Stimulated activated naive CD8-positive, alpha-beta T cell treated with anti-CD3 and anti-CD28 coated beads, Interleukin-15, Interleukin-2, amounts not matched to agents 100 U/mL and 50 U/mL, for 24 hours (primary cell): ENCODE data around the gene SENP7.
"Not testable (repeated sequence)": the region's sequence is repeated elsewhere in the genome, so short reads cannot be mapped to it uniquely, and the experiment has no call there.

Source experiments
- ATAC-seq: fragments of 150-1000 bp; cut with Tn5 transposase; one replicate; pipeline ENCODE4 v1.10.0; 2021
- DNase-seq: peaks from one replicate; pipeline ENCODE4 v3.0.0; 2021

The SENP7 gene

DNA sequence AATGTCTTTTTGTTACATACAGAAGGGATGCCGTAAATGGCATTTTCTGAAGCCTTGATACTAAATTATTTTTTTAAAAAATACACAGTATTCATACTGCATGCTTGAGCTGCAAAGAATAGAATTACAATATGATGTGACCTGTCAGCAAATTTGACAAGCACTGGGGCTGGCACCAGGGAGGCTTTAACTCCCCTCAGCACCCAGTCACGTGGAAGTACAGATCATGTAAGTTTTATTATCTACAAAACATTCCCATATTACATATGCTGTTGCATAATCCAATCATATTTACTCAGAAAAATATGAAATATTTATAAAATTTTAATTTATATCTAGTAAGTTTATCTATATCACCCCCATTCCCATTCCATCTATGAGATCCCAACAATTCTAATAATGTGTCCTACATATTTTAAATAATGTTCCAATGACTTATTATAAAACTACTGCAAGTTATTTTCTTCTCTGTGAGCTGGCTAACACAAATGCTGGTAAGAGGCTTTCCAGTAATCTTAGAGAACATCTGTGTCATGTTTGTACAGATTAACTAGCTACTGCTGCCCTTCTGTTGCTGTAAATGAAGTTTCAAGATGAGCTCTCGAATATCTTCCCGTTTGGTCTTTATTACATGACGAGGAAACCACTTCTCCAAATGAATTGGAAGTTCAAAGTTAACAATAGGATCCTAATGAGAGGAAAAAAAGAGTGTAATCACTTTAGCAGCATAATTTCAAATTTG, 187.4 kb downstream of the SENP7 start:
- ATAC-seq = no peak
- no peak for DNase-seq

DNA sequence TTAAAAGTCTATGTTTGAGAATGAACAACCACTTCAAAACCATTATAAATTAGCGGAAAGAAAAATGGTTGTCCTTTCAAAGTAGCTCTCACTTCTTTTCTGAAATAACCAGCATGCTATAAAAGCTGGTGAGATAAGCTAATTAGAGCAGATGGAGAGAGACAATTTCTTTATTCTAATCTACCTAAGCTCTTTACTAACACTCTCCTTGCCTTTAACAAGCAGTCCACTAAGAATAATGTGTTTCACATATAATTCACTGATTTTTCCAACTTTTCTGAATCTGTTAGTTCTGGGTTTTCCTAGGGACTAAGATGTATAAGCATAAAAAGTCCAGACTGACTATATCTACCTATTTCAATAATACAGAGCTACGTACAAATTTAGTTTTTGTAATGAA, 192.5 kb downstream of the SENP7 start, which contains the start of gene IMPG2:
IMPG2 (minus strand) TSS at position 101 of the 400 bp plus-strand sequence. CDS start 203 bp downstream, outside the sequence.
- ATAC-seq = no peak

DNA sequence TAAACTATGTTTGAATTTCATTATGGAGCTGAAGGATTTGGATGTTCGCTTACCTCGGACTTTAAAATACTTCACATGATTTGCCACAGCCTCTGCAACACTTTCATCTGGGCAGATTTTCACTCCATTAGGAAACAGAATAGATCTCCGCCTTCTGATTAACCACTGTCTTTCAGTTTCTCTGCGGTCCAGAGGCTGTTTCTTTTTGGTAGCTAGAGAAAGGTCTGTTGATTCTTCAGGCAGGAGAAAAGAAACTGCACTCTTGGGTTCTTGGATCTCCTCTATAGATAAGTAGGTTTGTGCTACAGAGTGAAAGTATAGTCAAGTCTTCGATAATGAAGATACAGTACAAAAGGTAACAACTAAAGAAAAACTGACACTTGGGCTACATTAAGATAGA, 193.5 kb downstream of the SENP7 start:
- ATAC-seq (no peak), DNase-seq (no peak)

More for the DNA sequence above, 192.5 kb downstream of the SENP7 start, which contains the start of gene IMPG2:
- no peak for DNase-seq

DNA sequence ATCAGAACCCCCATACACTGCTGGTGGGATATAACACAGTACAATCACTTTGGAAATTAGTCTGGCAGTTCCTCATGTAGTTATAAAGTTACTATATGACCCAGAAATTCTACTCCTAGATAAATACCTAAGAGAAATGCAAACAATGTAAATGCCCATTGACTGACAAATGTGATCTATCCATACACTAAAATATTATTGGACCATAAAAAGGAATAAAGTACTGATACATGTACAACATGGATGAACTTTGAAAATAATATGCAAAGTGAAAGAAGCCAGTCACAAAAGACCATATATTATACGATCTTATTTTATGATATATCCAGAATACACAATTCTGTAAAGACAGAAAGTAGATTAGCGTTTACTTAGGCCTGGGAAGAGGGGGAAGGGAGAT, 200.5 kb downstream of the SENP7 start:
- ATAC-seq (no peak), DNase-seq (no peak)

DNA sequence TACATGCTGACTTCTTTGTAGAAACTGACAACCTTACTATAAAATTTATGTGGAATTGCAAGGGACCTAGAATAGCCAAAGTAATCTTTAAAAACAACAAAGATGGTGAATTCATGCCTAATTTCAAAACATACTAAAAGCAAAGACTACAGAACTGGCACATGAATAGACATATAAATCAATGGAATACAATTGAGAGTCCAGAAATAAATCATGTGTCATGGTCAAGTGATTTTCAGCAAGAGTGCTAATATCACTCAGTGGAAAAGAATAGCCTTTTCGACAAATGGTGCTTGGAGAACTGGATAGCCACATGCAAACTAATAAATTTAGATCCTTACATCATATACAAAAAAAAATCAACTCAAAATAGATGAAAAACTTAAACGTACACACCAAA, 201.3 kb downstream of the SENP7 start:
- no peak for DNase-seq
- no peak for ATAC-seq

DNA sequence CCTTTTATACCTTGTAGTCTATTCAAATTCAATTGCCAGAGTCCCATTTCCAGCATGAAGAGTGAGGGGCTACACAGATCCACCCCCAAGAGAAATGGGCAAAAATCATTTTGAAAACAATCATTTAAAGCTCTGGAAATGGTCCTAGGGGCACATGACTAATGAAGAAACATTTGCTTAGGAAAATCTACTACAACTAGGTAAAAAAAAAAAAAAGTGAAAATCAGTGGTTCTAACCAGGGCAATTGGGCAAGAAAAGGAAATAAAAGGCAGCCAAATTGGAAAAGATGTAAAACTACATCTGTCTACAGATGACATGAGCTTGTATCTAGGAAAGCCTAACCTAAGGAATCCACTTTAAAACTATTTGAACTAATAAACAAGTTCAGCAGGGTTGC, 202.0 kb downstream of the SENP7 start:
- DNase-seq = no peak
- ATAC-seq = no peak

DNA sequence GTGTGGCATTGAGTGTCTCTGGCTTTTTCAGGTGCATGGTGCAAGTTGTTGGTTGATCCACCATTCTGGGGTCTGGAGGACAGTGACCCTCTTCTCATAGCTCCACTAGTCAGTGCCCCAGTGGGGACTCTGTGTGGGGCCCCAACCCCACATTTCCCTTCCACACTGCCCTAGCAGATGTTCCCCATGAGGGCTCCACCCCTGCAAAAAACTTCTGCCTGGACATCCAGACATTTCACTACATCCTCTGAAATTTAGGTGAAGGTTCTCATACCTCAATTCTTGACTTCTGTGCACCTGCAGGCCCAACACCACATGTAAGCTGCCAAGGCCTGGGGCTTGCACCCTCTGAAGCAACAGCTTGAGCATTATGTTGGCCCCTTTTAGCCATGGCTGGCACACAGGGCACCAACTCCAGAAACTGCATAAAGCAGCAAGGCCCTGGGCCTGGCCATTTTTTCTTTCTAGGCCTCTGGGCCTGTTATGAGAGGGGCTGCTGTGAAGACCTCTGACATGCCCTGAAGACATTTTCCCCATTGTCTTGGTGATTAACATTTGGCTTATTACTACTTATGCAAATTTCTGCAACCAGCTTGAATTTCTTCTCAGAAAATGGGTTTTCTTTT, 204.8 kb downstream of the SENP7 start:
- DNase-seq, ATAC-seq: not testable (repeated sequence)

DNA sequence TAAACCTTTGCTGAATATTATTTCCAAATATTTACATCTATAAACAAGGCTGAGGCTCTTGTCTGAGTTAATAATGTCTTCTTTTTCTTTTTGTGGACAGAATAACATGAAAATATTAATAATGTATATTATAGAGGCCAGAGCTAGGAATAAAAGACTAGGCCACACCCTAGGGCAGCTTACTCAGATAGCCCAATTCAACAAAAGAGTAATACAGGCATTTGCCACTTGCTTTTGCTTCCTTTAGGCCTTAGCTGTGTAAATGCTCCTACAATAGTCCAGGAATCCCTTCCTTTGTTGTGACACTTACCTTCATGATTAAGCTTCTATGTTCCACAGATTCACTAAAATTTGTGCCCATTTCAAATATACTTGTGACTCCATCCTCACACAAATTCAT, 209.2 kb downstream of the SENP7 start:
- ATAC-seq = no peak
- DNase-seq = no peak

DNA sequence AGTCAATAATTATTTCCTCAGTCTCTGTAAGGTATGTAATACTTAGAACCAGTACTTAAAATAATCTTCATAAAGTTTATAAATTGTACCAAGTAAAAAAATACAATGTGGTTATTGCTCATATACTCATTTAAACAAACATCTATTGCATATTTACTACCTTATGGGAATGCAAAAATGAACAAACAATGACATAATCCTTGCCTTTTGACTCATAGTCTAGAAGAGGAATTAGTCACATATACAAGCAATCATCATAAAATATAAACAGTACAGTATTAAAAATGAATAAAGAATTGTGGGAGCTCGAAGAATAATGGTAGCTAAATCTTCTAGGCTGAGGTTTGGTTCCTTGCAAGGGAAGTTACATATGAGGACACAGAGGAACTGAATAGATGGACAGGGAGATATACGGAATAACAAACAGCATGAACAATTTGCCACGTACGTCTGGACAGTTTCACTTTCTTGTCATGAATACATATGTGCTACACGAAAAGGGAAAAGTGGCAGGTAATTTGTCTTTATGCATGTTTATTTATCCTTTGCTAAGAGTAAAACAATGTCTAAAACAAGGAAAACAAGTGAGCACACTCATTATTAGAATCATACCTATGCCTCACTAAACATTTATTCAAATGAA, 209.8 kb downstream of the SENP7 start:
- DNase-seq (no peak), ATAC-seq (no peak)

DNA sequence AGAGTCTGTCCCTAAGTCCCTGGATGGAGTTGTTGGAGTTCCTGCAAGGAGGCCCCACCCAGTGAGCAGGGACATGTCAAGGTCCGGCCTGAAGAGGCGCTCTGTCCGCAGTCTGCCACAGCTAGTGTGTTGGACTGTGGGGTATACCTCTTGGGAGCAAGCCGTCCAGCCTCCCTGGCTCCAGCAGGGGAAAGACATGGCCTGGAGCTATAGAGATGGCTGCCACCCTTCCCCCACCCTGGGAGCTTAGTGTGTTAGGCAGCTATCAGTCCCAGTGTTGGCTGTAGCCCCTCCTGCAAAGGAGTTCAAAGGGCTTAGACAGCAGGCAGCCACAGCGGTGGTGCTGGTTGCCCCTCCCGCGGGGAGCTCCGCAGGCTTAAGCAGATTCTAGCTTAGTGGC, 212.9 kb downstream of the SENP7 start:
- DNase-seq (no peak), ATAC-seq (no peak)

DNA sequence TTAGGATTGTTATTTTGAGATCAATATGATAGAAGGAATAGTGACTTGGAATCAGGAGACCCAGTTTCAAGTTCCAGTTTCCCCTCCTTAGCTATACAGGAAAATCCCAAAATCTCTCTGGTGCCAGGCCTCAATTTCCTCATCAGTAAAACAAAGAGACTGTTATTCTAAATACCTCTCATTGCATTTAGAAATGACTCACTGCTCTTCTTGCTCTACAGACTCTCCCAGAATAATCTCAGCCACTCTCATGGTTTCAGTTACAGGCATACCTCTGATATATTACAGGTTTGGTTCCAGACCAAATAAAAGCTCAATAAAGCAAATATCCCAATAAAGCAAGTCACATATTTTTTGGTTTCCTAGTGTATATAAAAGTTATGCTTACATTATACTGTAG, 221.0 kb downstream of the SENP7 start:
- ATAC-seq (no peak), DNase-seq (no peak)

DNA sequence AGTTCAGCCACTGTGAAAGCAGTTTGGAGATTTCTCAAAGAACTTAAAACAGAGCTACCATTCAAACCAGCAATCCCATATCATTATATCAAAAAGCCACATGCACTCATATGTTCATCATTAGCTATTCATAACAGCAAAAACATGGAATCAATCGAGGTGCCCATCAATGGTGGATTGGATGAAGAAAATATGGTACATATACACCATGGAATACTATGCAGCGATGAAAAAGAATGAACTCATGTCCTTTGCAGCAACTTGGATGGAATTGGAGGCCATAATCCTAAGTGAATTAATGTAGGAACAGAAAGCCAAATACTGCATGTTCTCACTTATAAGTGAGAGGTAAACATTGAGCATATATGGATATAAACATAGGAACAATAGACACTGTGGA, 224.7 kb downstream of the SENP7 start:
- no peak for DNase-seq
- no peak for ATAC-seq

DNA sequence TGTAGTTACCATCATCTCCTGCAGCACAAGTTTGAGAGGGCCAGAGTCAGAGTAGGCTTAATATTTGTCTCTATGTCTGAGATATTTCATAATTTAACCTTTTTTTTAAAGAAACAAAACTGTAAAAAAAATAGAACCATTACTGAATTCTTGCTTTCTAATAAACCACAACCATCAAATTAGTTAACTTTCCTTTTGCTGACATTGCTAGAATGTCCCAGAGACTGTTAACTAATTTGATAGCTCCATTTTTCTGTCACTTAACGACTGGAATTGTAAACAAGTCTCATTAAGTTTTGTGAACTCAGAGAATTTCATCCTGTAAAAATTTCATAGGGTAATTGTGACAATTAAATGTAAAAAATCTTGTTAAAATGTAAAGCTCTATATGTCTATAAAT, 228.3 kb downstream of the SENP7 start:
- DNase-seq (no peak), ATAC-seq (no peak)

DNA sequence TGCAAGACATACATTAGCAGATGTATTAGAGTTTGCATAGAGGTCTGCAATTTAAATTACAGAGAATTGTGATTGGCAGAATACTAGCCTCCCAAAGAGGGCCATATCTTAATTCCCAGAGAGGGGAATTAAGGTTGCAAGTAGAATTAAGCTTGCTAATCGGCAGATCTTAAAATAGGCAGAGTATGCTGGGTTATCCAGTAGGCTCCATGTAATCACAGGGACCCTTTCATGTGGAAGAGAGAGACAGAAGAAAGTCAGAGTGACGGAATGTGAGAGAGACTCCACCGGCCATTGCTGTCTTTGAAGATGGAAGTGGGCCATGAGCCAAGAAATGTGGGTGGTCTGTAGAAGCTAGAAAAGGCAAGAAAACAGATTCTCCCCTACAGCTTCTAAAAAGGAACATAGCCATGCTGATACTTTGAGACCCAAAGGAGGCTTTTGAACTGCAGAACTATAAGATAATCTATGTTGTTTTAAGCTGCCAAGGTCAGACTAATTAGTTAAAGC, 231.4 kb downstream of the SENP7 start:
- ATAC-seq (no peak), DNase-seq (no peak)

DNA sequence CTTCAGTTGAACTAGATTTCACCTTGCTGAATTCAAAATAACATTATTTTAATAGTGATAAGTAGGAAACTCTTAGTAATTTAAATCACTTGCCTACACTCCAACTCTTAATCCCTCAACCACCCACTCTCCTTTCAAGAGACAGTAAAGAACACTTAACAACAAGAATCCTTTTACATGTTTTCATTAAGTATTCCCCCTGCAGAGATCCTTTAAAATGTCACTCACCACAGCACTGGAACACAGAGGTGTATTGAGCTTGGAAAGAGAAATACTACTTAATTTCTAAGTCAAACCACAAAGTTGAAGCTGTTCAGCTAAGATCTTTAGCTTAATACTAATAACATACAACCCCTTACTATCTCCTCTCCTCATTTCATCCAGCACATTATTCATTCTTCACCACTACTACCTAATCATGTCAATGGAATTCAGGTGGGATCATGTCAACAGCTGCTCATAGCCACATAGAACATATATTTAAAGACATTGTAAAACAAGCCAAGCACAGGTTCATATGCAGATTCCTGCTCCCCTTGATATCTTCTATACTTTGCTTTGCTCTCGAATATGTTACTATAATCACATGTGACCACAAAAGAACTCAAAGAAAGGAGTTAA, 233.1 kb downstream of the SENP7 start:
- ATAC-seq = no peak

DNA sequence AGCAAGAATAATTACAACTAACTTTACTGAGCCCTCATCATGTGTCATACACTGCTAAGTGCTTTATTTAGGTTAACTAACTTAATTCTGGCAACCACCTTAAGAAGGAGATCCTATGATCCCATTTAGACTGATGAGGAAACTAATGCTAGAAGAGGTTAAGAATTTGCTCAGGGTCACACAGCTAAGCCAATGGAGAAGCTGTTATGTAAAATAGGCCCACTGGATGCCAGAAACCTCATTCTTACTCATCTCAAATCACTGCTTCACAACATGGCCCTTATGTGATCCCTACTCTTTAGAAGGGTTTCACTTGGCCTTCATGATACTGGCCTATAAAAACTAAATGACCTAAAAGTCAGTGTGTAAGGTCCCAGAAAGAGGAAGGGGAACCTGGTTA, 233.8 kb downstream of the SENP7 start:
- no peak for ATAC-seq
- no peak for DNase-seq

More for the DNA sequence above, 233.1 kb downstream of the SENP7 start:
- no peak for DNase-seq

DNA sequence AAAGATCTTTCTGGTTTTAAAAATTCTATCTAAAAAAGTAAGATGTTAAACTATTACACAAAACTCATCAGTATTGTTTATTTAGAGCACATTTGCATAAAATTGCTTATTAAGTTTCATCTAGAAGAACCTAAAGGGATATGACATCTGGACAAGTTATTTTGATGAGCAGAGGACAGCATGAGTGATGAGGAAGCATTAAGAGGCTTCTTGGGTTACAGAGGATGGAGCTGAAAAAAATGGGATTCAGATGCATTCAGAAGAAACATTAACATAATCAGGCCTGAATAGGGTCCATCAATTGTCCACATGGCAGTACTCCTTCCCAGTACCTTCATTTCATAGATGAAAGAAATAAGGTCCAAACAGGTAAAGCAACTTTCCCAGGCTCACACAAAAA, 234.3 kb downstream of the SENP7 start:
- no peak for DNase-seq
- ATAC-seq = no peak
